Amygdala (tissue), 56 donors: ENCODE measurements around the gene POLR2F.

Source experiments
- DNase-seq, 56 donors: peaks; one replicate each; lab custom pipeline; 2025; lab: John Stamatoyannopoulos, UW

The POLR2F gene

DNA sequence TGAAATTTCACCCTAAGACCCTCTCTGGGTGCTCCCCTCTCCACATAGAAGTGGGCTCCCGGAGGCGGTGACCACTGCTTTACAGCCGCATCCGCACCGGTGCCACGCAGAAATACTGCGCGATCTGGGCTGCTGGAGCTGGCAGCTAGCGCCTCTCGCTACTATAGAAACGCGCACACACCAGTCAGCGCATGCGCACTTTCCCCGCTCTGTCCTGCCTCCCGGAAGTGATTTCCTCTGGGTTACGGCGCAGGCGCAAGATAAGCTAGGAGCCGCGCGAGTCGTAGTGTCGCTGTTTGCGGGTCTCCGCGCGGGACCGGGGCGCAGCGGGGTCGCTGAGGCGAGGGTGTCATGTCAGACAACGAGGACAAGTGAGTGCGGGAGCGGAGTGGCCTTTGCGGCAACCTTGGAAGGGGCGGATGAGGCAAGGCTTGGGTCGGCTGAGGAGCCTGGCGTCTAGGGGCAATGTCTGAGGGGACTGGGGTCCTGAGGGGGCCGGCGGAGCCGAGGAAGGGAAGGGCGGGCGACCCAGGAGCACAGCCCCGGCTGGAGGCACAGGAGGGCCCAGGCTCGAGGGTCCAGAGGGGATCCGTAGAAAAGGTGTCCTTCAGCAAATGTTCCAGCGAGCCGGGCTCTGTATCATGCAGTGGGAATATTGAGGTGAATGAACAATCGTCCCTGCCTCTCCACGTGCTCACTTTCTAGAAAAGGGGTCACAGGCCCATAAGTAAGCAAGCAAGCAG is at the start of gene POLR2F, which contains the start of gene C22orf23:
TSS of gene POLR2F (plus strand) at position 263 of the 743 bp plus-strand sequence. CDS start at position 352, 89 bp downstream.
TSS of gene C22orf23 (minus strand) at position 165 of the 743 bp plus-strand sequence. CDS start 452 bp downstream, outside the sequence.
- DNase-seq, result peak; percentile 39 to 95 (median 85)

DNA sequence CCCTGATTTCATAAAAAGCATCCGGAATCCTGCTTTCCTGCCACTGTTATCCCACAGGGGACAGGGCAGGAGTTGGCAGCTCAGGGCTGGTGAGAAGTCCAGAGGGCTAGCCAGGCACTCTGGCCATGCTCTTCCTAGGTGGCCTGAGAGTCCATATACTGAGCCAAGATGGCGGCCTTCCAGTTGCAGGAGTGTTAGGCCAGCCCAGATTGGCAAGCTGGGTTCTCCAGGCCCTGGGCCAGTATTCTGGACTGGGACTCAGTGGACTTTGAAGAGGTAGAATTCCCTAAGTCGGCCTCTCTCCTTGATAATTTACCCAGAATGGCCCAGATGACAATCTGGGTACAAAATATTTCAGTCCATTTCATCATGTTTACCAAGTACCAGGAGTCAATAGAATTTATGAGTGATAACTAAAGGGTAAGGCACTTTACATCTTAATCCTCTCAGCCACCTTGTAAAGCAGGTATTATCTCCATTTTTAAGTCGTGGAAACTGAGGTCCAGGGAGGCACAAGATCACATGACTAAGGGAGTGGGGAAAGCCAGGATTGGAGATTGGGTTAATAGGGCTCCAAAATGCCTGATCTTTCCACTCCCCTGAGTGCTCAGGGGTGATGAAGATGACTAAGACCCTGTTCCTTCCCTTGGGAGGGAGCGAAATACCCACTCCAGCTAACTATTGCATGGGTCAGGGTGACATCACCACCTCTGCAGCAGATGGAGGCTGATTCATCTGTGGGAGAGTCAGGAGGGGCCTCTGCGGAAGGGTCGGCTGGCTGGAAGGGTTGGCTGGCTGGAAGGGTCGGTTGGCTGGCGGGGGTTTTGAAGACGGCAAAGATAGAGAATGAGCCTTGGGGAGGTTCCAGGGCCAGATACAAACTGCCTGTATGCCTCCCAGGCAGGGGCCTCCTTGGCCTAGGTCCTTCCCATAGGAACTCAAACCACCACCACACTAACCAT is 48.6 kb upstream of the POLR2F start:
- peak in 33 of 56 donors; percentile 12 to 76 (median 47) for DNase-seq

DNA sequence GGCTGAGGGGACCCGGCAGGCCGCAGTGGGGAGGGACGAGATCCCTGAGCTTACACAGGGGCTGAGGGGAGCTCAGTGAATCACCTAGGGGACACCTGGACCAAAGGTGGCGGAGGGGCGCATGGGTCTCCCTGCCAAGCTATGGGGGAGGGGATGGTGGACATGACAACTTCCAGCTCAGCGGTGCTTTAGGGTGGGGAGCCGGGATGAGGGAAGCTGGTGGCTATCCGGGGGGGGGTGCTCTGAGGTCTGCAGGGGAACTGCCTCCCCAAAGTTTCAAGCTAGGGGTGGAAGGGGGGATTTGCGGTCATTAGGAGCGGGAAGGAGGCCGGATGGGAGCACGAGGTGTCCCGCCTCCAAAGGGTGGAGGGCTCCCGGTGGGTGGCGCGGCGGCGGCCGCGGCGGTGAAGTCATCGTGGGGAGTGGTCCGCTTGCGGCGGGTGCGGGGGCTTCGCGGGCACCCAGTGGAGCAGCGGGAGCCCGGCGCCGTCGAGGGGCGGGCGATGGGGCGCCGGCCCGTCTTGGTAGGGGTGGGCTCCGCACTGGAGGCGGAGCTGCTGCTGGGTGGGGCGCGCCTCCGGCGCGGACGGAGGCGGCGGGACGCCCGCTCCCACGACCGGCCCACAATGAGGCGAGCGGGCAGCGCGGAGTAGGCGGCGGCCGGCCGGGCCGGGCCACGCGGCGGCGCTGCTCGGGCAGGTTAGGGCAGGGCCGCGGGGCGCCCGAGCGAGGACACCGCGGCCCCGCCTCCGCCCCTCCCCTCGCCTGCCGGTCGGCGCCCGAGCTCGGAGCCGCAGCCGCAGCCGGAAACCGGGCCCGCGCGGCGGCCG is 47.8 kb upstream of the POLR2F start, which contains the start of gene MICALL1:
TSS of gene MICALL1 (plus strand) at position 764 of the 830 bp plus-strand sequence. CDS start 126 bp downstream, outside the sequence.
- DNase-seq, result peak in 16 of 56 donors; percentile 15 to 72 (median 39)

DNA sequence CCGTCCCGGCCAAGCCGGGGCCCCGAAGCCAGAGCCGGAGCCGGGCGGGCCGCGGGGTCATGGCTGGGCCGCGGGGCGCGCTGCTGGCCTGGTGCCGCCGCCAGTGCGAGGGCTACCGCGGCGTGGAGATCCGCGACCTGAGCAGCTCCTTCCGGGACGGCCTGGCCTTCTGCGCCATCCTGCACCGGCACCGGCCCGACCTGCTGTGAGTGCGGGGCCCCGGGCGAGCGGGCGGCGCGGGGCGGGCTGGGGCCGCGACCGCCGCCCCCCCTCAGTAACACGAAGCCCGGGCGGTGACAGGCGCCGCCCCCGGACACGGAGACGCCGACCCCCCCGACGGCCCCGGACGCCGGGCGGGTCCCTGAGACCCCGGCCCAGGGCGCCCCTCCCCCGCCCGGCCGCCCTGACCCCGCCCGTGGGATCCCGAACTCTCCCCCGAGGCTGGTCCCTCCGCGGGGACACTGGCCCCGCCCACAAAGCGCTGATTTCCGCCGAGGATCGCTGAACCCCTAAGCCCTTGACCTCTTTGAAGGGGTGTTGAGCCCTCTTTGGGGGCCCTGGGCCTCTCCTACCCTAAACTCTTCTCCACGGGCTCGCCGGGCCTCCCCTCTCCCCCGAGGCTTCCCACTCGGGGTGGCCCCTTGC is 47.0 kb upstream of the POLR2F start:
- DNase-seq, result peak in 3 of 56 donors; percentile 20 to 37 (median 25)

DNA sequence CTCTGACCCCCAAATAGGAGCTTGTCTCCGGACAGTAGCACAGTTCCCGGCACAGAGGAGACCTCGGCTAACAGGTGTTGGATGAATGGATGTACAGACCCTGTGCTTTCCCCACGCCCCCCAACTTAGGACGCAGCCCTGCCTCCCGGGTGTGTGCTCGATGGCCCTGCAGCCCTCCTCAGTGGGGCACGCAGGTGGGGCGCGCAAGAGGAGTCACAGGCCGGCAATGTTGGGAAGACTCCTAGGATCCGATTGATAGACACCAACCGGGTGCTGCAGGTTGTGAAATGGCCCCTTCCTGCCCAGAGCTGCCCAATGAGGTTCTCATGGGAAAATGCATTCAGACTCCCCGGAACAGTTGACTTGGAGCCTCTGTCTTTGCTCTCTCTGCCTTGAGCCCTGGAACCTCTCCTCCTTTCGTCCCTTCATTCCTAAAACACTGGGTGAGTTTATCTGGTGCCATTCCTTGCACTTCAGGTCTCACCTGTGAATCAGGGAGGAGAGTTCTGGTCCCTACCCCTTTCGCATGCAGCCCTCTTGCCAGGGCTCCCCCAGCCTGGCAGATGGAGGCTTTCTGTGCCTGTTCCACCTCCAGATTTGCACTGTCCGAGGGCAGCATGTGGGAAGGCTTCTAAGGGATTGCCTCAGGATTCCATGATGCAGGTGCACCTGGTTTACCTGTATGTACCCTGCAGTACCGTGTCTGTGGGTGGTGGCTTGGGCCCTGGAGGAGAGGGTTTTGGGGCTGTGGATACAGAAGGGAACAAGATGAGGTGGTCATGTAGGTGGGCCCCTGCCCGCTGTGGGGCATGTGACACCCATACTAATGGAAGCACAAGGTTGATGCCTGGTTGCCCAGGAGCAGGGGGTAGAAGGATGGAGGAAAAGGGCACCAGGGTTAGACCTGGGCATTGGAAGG is 46.2 kb upstream of the POLR2F start:
- DNase-seq, result peak in 1 of 56 donors; percentile 14

DNA sequence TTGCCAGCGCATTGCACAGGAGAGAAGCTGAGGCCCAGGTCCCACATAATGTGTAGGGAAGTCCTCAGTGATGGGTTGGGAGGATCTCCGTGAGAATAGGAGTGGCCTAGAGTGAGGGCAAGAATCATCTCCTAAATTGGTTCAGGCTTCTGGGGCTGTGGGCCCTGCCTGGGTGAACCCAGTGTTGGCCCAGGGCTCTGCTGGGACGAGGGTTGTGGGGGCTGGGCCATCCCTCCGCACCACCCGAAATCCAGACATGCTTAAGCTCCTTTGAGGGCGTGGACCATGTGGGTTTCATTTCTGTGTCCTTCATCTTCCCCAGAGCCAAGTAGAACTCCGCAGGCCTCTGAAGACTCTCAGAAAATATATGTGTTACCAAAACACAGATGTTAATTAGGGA is 43.7 kb upstream of the POLR2F start:
- DNase-seq, result no peak

DNA sequence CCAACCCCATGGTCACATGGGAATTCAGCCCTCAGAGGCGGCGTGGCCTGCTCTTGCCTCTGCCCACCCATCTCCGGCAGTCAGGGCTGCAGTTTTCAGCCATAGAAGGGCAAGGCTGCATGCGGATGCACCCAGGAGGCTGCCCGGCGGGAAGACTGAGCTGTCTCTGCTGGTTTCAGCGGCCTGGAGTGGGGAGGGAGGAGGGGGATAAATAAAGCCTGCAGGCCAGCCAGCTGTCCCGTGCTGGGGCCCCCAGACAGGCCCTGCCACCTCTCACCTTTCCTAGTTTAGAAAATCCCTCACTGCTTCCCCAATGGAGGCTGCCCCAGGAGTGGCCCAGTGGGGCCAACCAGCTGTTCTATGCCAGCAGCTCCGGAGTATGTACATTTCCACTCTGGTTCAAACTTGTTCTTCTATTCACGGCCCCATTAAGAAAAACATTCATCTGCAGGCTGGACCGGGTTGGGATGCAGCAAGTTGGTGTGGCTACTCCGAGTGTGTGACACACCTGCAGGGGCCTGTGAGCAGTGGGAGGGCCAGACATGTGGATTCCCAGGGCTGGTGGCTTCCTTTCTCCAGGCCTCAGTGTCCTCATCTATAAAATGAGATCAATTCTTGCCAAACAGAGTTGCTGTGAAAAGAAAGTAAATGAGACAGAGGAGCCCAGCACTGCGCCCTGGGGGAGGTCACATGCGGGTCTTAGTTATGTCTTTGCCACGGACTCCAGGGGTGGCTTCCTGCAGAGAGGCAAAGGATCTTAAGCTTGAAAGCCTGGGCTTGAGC is 42.4 kb upstream of the POLR2F start:
- peak in 5 of 56 donors; percentile 15 to 36 (median 17) for DNase-seq

DNA sequence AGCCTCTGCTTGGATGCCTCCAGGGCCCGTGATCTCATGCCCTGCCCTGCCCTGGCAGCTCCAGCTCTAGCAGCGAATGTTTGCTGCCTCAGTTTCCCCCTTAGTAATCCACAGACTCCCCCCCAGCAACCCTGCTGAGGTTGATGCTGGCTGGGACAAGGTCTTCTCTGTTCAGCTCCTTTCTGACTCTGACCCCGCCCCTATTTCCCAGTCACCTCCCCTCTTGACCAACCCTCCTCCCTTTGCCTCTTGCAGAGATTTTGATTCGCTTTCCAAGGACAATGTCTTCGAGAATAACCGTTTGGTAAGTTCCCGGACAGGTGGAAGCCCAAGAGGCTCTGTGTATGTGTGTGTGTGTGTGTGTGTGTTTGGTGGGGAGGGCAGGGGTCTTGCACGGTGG is 41.8 kb upstream of the POLR2F start:
- DNase-seq, result no peak

DNA sequence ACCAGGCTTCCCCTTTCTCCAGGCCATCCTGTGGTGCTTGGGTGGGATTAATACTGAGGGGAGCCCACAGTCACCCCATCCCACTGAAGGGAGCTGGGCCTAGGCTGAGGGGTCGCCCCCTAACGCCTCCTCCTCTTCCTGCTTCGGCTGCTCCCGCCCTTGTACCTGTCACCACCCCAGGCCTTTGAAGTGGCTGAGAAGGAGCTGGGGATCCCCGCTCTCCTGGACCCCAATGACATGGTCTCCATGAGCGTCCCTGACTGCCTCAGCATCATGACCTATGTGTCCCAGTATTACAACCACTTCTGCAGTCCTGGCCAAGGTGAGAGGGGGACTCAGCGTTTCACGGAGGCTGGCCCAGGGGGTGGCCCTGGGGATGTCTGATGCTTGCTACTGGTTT is 41.3 kb upstream of the POLR2F start:
- DNase-seq, result no peak

DNA sequence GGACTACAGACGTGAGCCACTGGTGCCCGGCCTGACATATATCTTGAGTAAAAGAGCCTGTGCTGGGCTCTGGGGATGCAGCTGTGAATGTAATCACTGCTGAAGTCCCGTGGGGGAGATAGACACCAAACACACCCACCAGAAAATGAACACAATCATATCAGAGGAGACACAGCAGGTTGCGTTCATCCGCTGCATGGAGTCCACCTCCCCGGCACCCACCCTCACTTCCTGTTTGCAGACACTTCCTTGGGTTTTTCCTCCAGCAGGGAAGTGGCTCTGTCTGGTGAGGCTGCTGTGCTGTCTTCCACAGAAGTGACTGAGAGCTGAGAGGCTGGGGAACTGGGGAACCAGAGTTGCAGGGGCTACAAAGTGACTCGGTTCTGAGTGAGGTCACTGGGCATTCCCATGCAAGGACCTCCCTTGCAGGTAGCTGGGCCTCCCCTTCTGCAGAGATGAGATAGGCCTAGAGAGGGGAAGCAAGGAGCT is 40.2 kb upstream of the POLR2F start:
- no peak for DNase-seq

DNA sequence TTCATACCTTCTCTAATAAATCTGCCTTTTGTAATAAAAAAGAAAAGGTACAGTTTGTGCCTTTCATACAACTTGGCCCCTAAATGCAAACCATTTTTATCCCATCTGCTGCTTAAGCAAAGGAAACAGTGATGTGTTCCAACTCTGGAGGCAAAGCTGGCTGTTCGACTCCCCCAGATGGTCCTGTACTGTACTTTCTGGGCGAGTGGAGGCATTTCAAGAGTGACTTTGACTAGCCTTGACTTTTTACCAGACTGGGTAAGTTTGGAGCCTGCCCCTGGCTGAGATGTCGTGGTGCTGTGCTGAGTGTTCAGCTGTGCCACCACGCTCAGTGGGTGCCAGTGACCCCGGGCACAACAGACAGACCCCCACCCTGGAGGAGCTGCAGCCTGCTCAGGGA is 37.2 kb upstream of the POLR2F start:
- no peak for DNase-seq

DNA sequence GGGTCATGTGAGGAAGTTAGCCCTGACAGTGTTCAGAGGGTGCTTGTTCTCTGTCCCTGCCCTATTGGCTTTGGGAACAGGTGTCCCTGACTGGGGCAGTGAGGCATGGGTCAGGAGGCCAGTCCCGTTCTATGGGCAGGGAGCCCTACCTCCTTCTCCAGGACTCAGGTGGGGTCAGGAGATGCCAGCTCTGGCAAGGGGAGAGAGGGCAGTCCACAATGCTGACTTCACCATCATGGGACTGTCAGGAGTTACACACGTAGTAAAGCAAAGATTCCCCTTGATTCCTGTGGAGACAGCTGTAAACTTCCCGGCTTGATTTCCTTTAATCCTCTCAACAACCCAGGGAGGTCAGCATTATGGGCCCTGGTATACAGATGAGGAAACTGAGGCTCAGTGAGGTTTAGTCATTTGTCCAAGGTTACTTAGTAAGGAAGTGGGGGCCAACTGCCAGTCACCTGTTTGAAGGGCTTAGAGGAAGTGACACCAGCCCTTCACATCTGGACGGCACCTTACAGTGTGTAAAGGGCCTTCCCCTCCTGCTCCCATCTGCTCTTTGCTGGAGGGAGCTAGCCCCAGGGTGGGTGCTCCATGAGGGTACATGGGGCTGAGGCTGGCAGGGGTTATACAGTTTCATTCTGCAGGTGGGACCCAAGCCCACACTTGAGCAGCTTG is 35.5 kb upstream of the POLR2F start:
- DNase-seq, result no peak

DNA sequence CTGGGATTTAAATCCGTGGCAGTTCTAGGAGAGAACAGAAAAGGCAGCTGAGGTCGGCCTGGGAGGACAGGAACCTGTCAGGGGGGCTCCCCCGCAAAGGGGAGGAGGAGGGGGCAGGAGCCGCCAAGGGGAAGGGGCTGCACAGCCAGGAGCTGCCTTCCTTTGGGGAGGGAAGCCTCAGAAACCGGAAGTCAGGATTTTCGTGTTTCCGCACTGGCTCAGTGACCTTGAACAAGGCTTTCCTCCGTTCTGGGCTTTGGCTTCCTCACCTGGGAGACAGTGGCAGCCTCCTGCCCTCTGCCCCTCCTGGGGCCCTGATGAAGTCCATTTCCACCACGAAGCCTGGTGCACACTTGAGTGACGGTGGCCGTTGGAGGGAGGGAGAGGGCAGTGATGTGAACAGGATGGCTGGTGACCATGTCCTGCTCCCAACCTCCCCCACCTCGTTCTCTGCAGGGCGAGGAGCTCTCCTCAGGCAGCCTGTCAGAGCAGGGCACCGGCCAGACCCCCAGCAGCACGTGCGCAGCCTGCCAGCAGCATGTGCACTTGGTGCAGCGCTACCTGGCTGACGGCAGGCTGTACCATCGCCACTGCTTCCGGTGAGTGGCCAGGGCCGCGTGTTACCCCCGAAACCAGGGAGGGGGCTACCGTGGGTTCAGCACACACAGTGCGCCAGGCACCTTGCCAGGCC is 34.8 kb upstream of the POLR2F start:
- DNase-seq, result no peak

DNA sequence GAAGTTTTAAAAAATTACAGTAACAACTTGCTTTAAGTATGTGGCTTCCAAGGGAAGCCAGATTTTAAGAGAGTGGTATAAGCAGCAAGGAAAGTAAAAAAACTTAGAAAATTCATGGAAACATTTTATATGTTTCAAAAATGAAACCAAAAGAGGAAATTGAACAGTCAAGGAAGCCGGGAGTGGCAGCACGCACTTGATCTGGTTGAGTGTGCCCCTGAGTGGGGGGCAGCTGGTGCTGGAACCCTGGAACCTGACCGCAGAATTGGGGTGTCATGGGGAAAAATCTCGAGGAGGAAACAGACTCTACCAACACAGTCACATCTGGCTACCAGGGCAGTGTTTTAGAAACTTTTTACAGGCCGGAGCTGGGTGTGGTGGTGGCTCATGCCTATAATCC is 33.4 kb upstream of the POLR2F start:
- no peak for DNase-seq

DNA sequence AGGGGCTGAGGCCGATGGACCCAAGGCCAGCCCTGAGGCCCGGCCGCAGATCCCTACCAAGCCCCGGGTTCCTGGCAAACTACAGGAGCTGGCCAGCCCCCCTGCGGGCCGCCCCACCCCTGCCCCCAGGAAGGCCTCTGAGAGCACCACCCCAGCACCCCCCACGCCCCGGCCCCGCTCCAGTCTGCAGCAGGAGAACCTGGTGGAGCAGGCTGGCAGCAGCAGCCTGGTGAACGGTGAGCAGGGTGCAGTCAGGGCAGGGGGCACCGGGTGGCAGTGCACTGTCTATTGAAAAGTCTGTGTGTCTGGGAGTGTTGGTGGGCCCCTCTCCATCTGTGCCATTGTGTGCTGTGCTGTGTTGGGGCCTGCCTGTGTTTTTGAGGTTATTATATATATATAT is 31.3 kb upstream of the POLR2F start:
- DNase-seq, result no peak

DNA sequence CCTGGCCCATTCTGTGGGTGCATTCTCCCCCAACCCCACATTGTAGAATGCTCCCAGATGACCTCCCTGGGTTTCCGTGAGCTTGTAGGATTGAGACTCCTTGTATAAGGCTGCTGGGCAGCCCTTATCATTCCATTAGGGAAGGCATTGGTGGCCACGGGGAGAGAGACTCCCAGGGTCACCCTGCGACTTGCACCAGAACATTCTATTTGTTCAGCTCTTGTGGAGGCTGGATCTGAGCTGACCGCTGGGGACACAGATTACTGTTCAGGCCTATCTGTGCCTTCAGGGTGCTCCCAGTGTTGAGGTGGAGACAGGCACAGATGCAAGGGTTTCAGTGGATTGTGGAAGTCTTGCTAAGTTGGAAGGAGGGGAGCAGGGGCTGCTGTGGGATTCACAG is 29.6 kb upstream of the POLR2F start:
- no peak for DNase-seq
